Subcutaneous adipose tissue (tissue), 4 donors: ENCODE measurements around the gene CDH4. TPM values are rescaled to one million over a fixed set of nuclear protein-coding genes. Genes with fewer than 3 reads are reported as not detected.

Experiments used
- total RNA-seq, 4 donors: library from RNA; depleted of rRNA; stranded (reverse); fragments of >200 nt; gene quantifications; one replicate each; pipeline ENCODE4 v1.1.0, GENCODE V29; 2016
- TF ChIP-seq, protein P1 (sequence below): fragments of 450-650 bp; IDR thresholded peaks from one replicate; pipeline ENCODE4 v1.5.1; 2016; ENCODE audit warnings: low read depth, mild to moderate bottlenecking, control low read depth, antibody characterized with exemption, moderate library complexity

The CDH4 gene
- total RNA-seq, 4 donors from 2014 or later = not detected

DNA sequence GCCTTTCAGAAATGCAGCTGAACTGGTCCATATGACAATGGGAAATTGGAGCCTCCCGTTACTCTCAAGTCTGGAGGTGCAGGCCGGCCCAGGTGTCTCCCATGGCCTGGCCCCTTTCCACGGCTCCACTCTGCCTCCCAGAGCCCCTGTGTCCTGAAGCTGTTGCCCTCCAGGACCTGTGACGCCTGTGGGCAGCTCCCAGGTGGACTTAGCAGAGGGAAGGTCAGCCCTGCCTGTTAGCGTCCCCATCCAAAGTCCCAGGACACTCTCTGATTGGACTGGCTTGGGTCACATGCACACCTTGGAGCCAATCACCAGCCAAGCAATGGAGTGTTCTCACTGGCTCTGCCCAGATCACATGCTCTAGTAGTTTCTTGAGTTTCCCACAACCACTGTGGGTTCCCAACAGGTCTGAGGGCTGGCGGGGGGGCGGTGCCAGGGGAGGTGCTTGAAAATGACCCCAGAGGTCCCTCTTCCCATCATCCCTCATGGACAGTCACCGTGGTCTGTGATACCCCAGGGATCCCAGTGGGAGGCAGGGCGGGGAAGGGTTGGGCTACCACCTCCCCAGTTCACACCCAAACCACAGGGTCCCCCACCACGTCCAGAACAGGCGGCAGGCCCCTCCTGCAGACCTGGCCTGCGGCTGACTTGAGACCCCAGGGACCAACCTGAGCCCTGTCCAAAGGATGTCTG is 678.1 kb downstream of the CDH4 start:
- TF ChIP-seq, protein P1, sequence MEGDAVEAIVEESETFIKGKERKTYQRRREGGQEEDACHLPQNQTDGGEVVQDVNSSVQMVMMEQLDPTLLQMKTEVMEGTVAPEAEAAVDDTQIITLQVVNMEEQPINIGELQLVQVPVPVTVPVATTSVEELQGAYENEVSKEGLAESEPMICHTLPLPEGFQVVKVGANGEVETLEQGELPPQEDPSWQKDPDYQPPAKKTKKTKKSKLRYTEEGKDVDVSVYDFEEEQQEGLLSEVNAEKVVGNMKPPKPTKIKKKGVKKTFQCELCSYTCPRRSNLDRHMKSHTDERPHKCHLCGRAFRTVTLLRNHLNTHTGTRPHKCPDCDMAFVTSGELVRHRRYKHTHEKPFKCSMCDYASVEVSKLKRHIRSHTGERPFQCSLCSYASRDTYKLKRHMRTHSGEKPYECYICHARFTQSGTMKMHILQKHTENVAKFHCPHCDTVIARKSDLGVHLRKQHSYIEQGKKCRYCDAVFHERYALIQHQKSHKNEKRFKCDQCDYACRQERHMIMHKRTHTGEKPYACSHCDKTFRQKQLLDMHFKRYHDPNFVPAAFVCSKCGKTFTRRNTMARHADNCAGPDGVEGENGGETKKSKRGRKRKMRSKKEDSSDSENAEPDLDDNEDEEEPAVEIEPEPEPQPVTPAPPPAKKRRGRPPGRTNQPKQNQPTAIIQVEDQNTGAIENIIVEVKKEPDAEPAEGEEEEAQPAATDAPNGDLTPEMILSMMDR = no peak

DNA sequence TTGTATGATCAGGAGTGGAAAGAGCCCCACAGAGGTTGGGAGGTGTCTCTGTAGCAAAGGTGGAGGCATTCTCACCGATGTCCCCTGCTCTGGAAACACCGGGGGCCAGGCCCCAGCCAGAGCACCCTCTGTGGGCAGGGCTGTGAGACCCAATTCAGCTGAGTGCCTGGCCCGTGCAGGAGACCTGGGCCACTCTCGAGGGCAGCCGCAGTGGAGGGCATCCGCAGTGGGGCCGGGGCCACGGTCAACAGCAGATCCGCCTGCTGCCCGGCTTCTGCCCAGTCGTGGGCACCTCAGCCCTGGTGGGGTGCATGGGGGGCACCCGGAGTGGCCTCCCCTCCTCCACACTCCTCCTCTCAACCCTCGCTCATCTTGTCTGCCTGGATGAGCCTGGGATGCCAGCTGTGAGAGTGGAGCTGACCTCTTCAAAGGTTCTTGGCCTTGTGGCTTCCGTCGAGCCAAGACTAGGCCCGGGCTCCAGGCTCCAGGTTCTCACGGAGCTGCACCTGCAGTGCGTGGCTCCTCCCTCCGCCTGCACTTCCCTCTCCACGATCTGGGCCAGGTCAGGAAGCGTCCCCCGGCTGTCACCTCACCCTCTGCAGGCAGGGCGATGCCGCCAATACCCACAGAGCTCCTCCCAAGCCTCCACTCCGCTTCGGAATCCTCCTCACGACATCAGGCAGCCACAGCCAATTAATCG is 678.9 kb downstream of the CDH4 start:
- TF ChIP-seq, protein P1 = no peak

DNA sequence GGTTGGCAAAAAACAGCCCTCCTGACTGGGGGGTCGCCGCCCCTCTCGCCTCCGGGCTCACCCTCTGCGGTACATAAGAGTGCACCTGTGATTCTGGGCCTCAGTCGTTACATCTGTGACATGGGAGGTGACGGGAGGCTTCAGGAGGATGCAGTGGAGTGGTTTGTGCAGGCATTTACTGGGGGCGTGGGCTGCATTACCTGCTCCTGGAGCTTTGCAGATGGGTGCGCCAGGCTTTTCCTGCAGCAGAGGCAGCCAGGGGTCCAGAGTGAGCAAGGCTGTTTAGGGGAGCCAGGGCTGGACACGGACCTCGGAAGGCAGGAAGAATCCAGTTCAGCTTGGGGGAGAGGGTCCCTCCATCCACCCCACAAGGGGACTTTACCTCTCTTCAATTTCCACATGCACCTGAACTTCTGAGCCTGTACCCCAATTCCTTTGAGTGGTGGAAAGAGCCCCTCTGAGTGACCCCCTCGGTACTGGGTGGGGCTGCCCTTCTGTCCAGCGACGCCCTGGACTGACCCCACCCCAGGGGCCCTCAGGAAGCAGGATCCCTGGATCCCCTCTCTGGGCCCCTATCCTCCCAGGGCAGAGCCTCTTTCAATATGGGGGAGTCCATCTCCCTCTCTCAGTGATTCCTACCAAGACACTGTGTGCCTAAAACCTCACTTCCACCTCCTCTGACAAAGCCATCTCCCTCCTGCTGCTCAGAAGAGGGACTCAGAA is 679.6 kb downstream of the CDH4 start:
- TF ChIP-seq, protein P1 = no peak

DNA sequence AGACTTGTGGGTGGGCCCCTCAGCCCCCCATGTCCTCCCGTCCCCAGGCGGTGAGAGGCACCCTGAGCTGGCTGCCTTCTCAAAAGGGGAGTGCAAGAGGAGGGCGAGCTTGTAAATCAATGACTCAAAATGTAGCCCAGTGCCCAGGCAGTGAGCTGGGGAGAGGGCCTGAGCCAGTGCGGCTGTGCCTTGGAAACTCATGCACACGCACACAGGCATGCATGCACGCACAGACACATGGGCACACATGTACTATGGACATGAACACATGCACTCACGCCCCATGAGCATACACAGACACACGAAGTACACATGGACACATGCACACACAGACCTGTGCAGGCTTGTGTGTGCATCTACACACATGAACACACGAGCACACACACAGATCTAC is 680.1 kb downstream of the CDH4 start:
- TF ChIP-seq, protein P1 = no peak

DNA sequence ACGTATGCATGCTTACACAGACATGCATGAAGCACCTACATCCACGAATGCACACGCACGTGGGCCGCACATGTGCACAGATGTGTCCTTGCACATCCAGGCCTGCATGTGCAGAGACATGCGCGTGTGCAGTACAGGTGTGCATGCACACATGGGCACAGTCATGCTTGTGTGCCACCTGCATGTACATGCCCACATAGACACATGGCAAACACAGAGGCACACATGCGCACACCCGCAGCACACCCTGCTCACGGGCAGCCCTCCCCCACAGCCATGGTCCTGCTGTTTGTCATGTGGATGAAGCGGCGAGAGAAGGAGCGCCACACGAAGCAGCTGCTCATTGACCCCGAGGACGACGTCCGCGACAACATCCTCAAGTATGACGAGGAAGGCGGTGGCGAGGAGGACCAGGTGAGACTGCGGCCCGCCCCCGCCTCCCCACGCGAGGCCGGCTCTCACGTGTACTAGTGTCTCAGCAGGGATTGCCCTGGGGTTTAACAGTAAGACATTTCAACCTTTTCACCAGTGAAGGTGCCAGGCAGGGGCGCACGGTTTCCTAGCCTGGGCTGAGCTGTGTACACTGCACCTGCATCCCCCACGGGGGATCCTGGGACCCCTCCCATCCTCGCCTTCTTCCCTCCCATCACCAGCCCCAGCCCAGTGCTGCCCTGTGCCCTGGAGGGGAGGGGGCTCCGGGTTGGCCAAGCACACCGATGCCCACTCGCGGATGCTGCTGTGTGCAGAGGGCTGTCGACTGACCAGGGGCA is 680.8 kb downstream of the CDH4 start:
- TF ChIP-seq, protein P1 = no peak

DNA sequence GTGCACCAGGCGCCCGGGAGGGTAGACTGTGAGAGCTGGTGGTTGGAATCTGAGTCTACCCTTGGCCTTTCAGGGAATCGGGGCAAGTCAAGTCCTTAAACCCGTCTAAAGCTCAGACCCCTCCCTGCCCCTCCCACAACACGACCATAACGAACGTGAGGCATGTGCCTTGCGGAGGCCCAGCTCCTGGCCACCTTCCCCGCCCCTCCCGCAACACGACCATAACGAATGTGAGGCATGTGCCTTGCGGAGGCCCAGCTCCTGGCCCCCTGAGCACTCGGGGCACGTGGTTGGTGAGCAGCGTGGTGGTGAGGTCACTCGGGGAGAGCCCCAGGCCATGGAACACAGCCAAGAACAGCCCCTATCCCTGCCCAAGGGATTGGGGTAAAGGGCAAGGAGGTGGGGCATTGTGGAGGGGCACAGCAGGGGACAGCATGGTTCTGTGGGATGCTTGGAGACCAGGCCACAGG is 681.5 kb downstream of the CDH4 start:
- TF ChIP-seq, protein P1 = no peak
